Measurements from ENCODE around the gene ARHGEF17. TPM values are rescaled to one million over a fixed set of nuclear protein-coding genes. Genes with fewer than 3 reads are reported as not detected.
A peak's percentile ranks its signal among the peaks of the same experiment; 100 is the strongest.

ARHGEF17 gene
- total RNA-seq, 1 donor from 2014 or later, result 4.5 TPM

DNA sequence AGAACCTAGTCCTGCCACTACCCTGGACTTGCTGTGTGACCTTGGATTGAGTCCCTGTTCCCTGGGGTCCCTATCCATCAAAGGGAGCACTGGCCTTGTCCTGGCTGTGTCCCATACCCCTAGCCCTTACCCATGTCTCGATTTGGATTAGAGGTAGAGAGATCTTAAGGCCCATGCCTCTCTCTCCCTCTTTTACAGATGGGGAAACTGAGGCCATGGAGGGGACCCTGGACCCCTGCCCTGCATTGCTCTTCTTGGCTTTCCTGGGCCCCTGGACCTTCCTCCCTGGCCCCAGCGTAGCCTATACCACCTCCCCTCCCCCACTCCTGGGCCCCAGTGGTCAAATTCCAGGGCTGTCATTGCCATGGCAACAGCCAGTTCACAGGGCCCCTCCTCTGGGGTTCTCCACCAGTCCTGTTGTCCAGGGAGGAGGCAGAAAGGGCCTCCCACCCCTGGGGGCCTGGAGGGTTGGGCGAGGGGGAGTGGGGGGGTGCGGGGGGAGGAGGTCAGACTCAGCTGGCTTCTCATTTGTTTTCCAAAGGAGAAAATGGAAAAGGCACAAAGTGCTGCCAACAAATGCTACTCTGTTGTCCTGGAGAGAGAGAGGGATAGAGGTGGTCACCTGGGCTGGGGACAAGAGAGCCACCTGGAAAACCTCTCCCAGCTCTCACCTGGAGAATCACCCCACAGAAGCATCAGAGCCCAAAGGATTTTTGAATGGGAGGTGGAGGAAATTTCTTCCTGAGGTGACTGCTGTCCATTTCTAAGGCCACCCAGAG lies 23.3 kb downstream of the ARHGEF17 start:
- peak; percentile 40 for FAIRE-seq

DNA sequence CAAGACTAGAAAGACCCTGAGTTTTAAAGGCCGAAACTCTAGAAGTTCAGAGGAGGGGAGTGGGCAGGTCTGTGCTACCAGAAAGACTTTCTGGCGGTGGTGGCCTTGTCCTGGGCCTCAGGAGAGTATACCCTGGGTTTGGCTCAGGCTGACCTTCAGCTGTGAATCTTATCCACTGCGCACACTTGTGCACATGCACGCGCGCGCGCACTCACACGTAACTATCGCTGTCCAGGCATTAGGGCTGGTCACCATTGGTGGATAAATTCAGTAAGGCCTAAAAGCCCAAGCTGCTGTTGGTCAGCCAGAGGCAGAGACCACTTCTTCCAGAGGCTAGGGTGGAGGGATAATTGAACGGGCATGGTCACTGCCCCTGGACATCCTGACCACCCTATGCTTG lies 25.1 kb downstream of the ARHGEF17 start:
- FAIRE-seq (no peak), DNase-seq (ENCODE audit: low read depth) (no peak)
- no peaks in the 10 kb centered on the region for H3K27me3 ChIP-seq (ENCODE audit: control insufficient read depth, insufficient read depth, low read length)
- no peak overlapping the region for H3K4me3 ChIP-seq (ENCODE audit: low read depth, low read length)
- H3K36me3 ChIP-seq (ENCODE audit: control insufficient read depth, insufficient read depth, low read length), result no peaks in the 10 kb centered on the region
- TF ChIP-seq, protein P1, sequence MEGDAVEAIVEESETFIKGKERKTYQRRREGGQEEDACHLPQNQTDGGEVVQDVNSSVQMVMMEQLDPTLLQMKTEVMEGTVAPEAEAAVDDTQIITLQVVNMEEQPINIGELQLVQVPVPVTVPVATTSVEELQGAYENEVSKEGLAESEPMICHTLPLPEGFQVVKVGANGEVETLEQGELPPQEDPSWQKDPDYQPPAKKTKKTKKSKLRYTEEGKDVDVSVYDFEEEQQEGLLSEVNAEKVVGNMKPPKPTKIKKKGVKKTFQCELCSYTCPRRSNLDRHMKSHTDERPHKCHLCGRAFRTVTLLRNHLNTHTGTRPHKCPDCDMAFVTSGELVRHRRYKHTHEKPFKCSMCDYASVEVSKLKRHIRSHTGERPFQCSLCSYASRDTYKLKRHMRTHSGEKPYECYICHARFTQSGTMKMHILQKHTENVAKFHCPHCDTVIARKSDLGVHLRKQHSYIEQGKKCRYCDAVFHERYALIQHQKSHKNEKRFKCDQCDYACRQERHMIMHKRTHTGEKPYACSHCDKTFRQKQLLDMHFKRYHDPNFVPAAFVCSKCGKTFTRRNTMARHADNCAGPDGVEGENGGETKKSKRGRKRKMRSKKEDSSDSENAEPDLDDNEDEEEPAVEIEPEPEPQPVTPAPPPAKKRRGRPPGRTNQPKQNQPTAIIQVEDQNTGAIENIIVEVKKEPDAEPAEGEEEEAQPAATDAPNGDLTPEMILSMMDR (IDR thresholded peaks at IDR 0.05; ENCODE audit: insufficient read depth, low read length, severe bottlenecking), result no peak

More for the DNA sequence above, 23.3 kb downstream of the ARHGEF17 start:
- TF ChIP-seq, protein P1 (IDR thresholded peaks at IDR 0.05; ENCODE audit: insufficient read depth, low read length, severe bottlenecking), result no peak
- Histone ChIP-seq H3K36me3 (ENCODE audit: control insufficient read depth, insufficient read depth, low read length) (no peaks in the 10 kb centered on the region), H3K4me3 (ENCODE audit: low read depth, low read length) (no peak overlapping the region), H3K27me3 (ENCODE audit: control insufficient read depth, insufficient read depth, low read length) (no peaks in the 10 kb centered on the region)
- no peak for DNase-seq (ENCODE audit: low read depth)

GRCh38 chr11:73333640-73334383 lies 25.7 kb downstream of the ARHGEF17 start:
- TF ChIP-seq, protein P1 (IDR thresholded peaks at IDR 0.05; ENCODE audit: insufficient read depth, low read length, severe bottlenecking), result no peak
- DNase-seq (ENCODE audit: low read depth) (no peak), FAIRE-seq (no peak)
- Histone ChIP-seq H3K36me3 (ENCODE audit: control insufficient read depth, insufficient read depth, low read length) (no peaks in the 10 kb centered on the region), H3K27me3 (ENCODE audit: control insufficient read depth, insufficient read depth, low read length) (no peaks in the 10 kb centered on the region), H3K4me3 (ENCODE audit: low read depth, low read length) (no peak overlapping the region)

DNA sequence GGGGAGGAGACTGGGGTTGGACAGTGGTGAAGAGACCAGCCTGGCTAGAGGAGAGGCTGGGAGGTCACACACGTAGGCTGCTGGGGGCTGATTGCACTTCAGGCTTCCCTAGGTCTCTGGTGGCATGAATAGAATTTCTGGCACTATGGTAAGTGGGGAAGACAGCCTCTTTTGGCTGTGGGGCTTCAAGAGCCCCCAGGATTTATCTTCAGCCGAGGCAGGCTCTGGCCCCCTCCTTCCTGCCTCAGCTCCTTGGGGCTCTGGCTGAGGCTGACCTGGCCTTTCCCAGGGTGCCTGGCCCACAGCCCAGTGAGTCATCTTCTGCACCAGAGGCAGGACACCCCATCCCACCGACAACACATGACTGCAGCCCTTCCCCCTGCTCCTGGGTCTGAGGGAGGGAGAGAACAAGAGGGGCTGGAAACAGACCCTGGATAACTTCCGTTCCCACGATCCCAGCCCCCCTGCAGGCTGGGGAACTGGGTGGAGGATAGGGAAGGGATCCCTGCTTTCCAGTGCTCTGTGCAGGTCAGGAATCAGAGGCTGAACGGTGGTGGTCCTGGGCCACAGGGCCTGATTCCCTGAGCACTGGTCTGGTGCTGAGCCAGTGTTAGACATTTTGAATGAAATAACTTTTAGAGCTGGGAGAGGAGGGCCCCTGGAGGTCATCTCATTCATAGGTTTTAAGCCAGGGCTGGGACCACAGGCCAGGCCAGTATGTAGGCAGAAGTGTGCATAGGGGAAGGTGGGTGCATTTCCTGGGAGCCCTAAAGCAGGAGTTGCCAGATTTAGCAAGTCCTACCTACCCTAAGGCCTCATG lies 26.5 kb downstream of the ARHGEF17 start:
- no peaks in the 10 kb centered on the region for H3K27me3 ChIP-seq (ENCODE audit: control insufficient read depth, insufficient read depth, low read length)
- TF ChIP-seq, protein P1 (IDR thresholded peaks at IDR 0.05; ENCODE audit: insufficient read depth, low read length, severe bottlenecking), result no peak
- no peak overlapping the region for H3K4me3 ChIP-seq (ENCODE audit: low read depth, low read length)
- peak; percentile 67 for DNase-seq (ENCODE audit: low read depth)
- H3K36me3 ChIP-seq (ENCODE audit: control insufficient read depth, insufficient read depth, low read length), result no peaks in the 10 kb centered on the region
- FAIRE-seq, result no peak

- DNase-seq (ENCODE audit: low read depth) (peak; percentile 57), FAIRE-seq (no peak)
- no peaks in the 10 kb centered on the region for H3K36me3 ChIP-seq (ENCODE audit: control insufficient read depth, insufficient read depth, low read length)
- TF ChIP-seq, protein P1 (IDR thresholded peaks at IDR 0.05; ENCODE audit: insufficient read depth, low read length, severe bottlenecking), result peak; percentile 97
- no peaks in the 10 kb centered on the region for H3K27me3 ChIP-seq (ENCODE audit: control insufficient read depth, insufficient read depth, low read length)
- no peak overlapping the region for H3K4me3 ChIP-seq (ENCODE audit: low read depth, low read length)
Measured at GRCh38 chr11:73335204-73335923, 27.3 kb downstream of the ARHGEF17 start.

Measured in bronchial epithelial cell (primary cell).